SK-N-SH treated with all-trans-retinoic acid at 6 μM for 48 hours (cell line): ENCODE data around the gene NUDT1.

Source experiments
- ARNTL ChIP-seq: fragments of 450-650 bp; formaldehyde crosslinking; IDR thresholded peaks from 2 replicates; pipeline ENCODE4 v1.5.0; 2020; ENCODE audit warnings: low read depth, mild to moderate bottlenecking, moderate library complexity, borderline replicate concordance
- GLIS3 ChIP-seq: fragments of 250-450 bp; sonication (Bioruptor Pico); IDR thresholded peaks from 2 replicates; pipeline ENCODE4 v1.5.0; 2020; ENCODE audit warnings: mild to moderate bottlenecking, moderate library complexity
- ISL1 ChIP-seq: fragments of 250-450 bp; sonication (Bioruptor Pico); IDR thresholded peaks from 2 replicates; pipeline ENCODE4 v2.1.2; 2022; ENCODE audit warnings: mild to moderate bottlenecking, moderate library complexity
- PPARA ChIP-seq: fragments of 250-450 bp; sonication (Bioruptor Pico); IDR thresholded peaks from 2 replicates; pipeline ENCODE4 v1.5.0; 2020; ENCODE audit warnings: mild to moderate bottlenecking, borderline replicate concordance
- RARB ChIP-seq: fragments of 250-450 bp; sonication (Bioruptor Pico); IDR thresholded peaks from 2 replicates; pipeline ENCODE4 v1.8.0; 2021; ENCODE audit warnings: mild to moderate bottlenecking, moderate library complexity
- ZFP3 ChIP-seq: fragments of 250-450 bp; sonication (Bioruptor Pico); IDR thresholded peaks from 2 replicates; pipeline ENCODE4 v1.5.0; 2020; ENCODE audit warnings: mild to moderate bottlenecking, moderate library complexity
- ZFP30 ChIP-seq: fragments of 450-650 bp; formaldehyde crosslinking; IDR thresholded peaks from 2 replicates; pipeline ENCODE4 v1.5.0; 2022; ENCODE audit warnings: mild to moderate bottlenecking, moderate library complexity
- ZNF565 ChIP-seq: fragments of 450-650 bp; formaldehyde crosslinking; conservative IDR thresholded peaks from 2 replicates; pipeline ENCODE4 v1.5.0; 2020; ENCODE audit warnings: low read depth, mild to moderate bottlenecking, moderate library complexity
- TF ChIP-seq, protein P1 (sequence below): fragments of 250-450 bp; sonication (Bioruptor Pico); IDR thresholded peaks from 2 replicates; pipeline ENCODE4 v1.5.1; 2021; ENCODE audit warnings: mild to moderate bottlenecking, moderate library complexity
- TF ChIP-seq, protein P2 (sequence below): fragments of 250-450 bp; sonication (Bioruptor Pico); IDR thresholded peaks from 2 replicates; pipeline ENCODE4 v1.8.0; 2020; ENCODE audit warnings: mild to moderate bottlenecking, moderate library complexity, borderline replicate concordance
- TF ChIP-seq, protein P3 (sequence below): fragments of 250-450 bp; sonication (Bioruptor Pico); IDR thresholded peaks from 2 replicates; pipeline ENCODE4 v1.5.1; 2020; ENCODE audit warnings: low read depth, mild to moderate bottlenecking, moderate library complexity

DNA sequence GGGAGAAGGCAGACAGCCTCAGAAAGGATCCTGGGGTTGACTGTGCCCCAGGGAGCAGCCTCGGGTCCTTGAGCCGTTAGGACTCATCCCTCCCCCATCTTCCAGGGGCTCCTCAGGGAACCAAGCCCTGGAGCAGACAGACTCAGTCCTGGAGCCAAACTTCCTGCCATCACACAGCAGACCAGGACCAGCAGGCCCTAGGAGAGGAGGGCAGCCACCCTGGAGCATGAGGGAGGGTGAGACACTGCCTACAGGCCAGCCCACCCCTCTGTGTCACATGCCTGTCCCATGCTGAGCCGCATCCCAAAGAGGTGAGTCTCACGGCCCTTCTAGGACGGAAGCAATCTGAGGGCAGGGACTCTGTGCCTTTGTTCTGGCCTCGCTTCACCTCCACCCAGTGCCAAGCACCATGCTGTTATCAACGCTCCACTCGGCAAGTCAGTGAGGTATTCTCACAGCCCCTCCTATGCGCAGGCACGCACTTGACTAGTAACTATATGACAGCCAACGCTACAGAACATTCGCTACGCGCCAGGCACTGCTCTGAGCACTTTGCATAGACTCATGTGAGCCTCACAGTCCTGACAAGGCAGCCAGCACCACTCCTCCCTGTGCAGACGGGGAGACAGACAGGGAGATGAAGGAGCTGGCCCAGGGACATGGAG is 28.3 kb upstream of the NUDT1 start:
- TF ChIP-seq ARNTL (CRISPR knock-in tag): no peak
- TF ChIP-seq, protein P1, sequence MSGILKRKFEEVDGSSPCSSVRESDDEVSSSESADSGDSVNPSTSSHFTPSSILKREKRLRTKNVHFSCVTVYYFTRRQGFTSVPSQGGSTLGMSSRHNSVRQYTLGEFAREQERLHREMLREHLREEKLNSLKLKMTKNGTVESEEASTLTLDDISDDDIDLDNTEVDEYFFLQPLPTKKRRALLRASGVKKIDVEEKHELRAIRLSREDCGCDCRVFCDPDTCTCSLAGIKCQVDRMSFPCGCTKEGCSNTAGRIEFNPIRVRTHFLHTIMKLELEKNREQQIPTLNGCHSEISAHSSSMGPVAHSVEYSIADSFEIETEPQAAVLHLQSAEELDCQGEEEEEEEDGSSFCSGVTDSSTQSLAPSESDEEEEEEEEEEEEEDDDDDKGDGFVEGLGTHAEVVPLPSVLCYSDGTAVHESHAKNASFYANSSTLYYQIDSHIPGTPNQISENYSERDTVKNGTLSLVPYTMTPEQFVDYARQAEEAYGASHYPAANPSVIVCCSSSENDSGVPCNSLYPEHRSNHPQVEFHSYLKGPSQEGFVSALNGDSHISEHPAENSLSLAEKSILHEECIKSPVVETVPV (CRISPR knock-in tag): no peak
- TF ChIP-seq GLIS3: no peak
- TF ChIP-seq PPARA: no peak
- TF ChIP-seq, protein P2, sequence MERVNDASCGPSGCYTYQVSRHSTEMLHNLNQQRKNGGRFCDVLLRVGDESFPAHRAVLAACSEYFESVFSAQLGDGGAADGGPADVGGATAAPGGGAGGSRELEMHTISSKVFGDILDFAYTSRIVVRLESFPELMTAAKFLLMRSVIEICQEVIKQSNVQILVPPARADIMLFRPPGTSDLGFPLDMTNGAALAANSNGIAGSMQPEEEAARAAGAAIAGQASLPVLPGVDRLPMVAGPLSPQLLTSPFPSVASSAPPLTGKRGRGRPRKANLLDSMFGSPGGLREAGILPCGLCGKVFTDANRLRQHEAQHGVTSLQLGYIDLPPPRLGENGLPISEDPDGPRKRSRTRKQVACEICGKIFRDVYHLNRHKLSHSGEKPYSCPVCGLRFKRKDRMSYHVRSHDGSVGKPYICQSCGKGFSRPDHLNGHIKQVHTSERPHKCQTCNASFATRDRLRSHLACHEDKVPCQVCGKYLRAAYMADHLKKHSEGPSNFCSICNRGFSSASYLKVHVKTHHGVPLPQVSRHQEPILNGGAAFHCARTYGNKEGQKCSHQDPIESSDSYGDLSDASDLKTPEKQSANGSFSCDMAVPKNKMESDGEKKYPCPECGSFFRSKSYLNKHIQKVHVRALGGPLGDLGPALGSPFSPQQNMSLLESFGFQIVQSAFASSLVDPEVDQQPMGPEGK (CRISPR knock-in tag): no peak
- TF ChIP-seq ZNF565 (CRISPR knock-in tag): no peak
- TF ChIP-seq ZFP30 (CRISPR knock-in tag): no peak
- TF ChIP-seq ZFP3 (CRISPR knock-in tag): no peak
- no peak for TF ChIP-seq ISL1 (CRISPR knock-in tag)
- no peak for TF ChIP-seq RARB
- TF ChIP-seq, protein P3, sequence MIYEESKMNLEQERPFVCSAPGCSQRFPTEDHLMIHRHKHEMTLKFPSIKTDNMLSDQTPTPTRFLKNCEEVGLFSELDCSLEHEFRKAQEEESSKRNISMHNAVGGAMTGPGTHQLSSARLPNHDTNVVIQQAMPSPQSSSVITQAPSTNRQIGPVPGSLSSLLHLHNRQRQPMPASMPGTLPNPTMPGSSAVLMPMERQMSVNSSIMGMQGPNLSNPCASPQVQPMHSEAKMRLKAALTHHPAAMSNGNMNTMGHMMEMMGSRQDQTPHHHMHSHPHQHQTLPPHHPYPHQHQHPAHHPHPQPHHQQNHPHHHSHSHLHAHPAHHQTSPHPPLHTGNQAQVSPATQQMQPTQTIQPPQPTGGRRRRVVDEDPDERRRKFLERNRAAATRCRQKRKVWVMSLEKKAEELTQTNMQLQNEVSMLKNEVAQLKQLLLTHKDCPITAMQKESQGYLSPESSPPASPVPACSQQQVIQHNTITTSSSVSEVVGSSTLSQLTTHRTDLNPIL (CRISPR knock-in tag): no peak
